ENCODE results near the gene GPNMB.

- TF ChIP-seq CTCF (IDR thresholded peaks at IDR 0.05) (no peak), POLR2A (IDR thresholded peaks at IDR 0.05) (no peak), POLR2AphosphoS5 (IDR thresholded peaks at IDR 0.05) (no peak)
These were observed 35.0 kb upstream of the GPNMB start for GRCh38 chr7:23211589-23211988.
